GM10248 (cell line): ENCODE results near the gene GREM2.
A peak's percentile ranks its signal among the peaks of the same experiment; 100 is the strongest.

ENCODE experiments used
- CTCF ChIA-PET: fragments of 300-600 bp; sonication (Branson Sonifier 250); formaldehyde crosslinking; extraction: SDS; loops from one replicate; lab custom pipeline; 2021; ENCODE audit warnings: antibody characterized with exemption; lab: Yijun Ruan, JAX
- POLR2A ChIA-PET: fragments of 350-650 bp; sonication (Branson Sonifier 250); formaldehyde crosslinking; extraction: SDS; loops from one replicate; lab custom pipeline; 2020; ENCODE audit warnings: antibody characterized with exemption; lab: Yijun Ruan, JAX
- DNase-seq: peaks from one replicate; pipeline ENCODE4 v3.0.0; 2012; ENCODE audit errors: extremely low spot score
- TF ChIP-seq, protein P1 (sequence below): IDR thresholded peaks from 2 replicates; pipeline ENCODE4 v1.5.1; 2012; ENCODE audit warnings: mild to moderate bottlenecking, low read depth; ENCODE audit errors: extremely low read depth, missing control alignments, control extremely low read depth

Gene GREM2

DNA sequence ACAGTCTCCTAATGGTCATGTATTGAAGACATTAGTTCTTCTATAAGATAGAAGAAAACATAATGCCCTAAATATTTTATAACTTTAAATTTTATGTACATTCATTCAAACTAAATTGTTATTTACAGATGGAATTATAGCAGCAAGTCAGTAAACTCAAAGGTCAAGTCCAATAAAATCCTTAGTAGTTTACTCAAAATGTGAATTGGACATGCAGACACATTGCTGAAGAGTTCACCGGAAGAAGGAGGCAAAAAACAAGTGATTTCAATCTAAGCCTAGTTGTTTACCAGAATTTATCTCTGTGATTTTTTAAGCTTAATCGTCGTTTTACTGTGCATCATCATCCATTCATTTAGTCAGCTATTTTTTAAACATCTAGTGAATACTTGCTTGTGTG, 149.7 kb downstream of the GREM2 start:
- TF ChIP-seq, protein P1, sequence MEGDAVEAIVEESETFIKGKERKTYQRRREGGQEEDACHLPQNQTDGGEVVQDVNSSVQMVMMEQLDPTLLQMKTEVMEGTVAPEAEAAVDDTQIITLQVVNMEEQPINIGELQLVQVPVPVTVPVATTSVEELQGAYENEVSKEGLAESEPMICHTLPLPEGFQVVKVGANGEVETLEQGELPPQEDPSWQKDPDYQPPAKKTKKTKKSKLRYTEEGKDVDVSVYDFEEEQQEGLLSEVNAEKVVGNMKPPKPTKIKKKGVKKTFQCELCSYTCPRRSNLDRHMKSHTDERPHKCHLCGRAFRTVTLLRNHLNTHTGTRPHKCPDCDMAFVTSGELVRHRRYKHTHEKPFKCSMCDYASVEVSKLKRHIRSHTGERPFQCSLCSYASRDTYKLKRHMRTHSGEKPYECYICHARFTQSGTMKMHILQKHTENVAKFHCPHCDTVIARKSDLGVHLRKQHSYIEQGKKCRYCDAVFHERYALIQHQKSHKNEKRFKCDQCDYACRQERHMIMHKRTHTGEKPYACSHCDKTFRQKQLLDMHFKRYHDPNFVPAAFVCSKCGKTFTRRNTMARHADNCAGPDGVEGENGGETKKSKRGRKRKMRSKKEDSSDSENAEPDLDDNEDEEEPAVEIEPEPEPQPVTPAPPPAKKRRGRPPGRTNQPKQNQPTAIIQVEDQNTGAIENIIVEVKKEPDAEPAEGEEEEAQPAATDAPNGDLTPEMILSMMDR = no peak
- DNase-seq = no peak
- POLR2A ChIA-PET = no interaction called here
- CTCF ChIA-PET = no interaction called here

DNA sequence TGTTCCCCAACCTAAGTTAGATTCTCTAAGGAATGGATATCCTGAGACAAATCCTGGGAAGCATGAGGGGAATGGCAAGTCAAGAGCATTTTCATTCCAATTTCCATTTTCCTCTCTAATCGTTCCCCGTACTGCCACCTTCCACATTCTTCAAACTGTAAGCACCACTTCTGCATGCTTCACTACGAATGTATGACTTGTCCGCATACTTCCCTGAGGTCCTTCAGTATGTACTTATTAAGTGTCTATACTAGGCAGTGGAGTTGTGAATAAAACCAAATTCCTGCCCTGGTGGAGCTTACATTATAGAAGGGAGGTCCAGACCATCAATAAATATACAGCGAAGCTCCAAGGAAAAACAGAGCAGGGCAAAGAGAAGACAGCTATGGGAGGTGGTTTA, 154.8 kb downstream of the GREM2 start:
- ChIA-PET CTCF (interaction anchor here (0.7 kb wide), 1 partner anchor 8 kb away, joined by 3 read pairs; no protein-coding TSS in a partner anchor), POLR2A (no interaction called here)
- DNase-seq = no peak
- TF ChIP-seq, protein P1 = no peak

DNA sequence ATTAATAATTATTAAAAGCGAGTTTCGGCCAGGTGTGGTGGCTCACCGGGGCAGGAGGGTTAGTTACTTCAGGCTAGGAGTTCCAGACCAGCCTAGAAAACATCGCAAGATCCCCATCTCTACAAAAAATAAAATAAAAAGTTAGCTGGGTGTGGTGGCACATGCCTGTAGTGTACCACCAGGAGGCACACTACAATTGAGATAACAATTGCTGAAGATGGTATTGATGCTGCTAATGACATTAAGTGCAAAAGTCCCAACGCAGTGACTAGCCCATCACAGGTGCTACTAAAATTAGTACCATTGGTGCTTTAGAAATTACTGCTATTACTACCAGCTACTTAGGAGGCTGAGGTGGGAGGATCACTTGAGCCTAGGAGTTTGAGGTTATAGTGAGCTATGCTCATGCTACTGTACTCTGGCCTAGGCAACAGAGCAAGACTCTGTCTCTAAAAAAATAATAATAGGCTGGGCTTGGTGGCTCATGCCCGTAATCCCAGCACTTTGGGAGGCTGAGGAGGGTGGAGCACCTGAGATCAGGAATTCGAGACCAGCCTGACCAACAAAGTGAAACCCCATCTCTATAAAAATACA, 156.6 kb downstream of the GREM2 start:
- POLR2A ChIA-PET = no interaction called here
- CTCF ChIA-PET = interaction anchor here (1.0 to 1.8 kb wide), 2 partner anchors 9 to 235 kb away, joined by 3 to 6 read pairs; no protein-coding TSS in a partner anchor
- TF ChIP-seq, protein P1 = peak; percentile 2
- no peak for DNase-seq

DNA sequence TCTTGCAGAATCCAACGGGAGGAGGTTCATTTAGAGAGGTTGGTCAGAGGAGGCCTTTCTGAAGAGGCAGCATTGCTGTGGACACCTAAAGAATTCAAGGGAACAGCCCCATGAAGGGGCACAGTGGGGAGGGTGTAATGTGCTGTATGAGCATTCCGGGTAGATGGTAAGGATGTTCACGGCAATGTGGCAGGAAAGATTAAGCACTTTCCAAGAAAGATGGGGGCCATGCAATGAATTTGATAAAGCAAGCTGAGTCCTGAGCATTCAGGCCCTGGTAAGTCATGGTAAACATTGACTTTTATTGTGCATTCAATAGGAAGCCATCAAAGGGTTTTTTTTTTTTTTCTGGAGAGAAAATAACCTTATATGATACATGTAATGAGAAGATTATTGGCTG, 166.6 kb downstream of the GREM2 start:
- CTCF ChIA-PET = no interaction called here
- DNase-seq = no peak
- POLR2A ChIA-PET = no interaction called here

DNA sequence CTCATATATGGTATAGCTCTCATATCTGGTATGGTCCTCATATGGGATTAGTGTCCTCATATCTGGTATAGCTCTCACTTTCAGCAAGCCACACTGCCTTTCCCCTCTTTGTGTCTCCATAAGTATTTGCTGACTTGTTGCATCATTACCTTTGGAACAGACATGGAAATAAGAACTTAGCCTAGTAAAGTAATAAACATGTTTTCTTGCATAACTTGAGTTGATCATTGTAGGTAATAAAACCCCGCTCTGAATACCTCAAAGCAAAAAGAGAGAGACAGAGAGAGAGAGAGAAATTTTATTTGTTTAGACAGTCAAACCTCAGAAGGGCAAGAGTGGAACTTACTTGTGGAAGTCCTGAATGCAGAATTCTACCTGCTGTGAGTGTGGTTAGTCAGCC, 170.3 kb downstream of the GREM2 start:
- ChIA-PET POLR2A (no interaction called here), CTCF (no interaction called here)

More for the DNA sequence above, 166.6 kb downstream of the GREM2 start:
- TF ChIP-seq, protein P1 = no peak

More for the DNA sequence above, 170.3 kb downstream of the GREM2 start:
- DNase-seq = no peak
- TF ChIP-seq, protein P1 = no peak
